SK-N-SH (cell line): Measurements from ENCODE around the gene GAB4. TPM values are rescaled to one million over a fixed set of nuclear protein-coding genes. Genes with fewer than 3 reads are reported as not detected.

ENCODE experiments used
- CTCF ChIA-PET: fragments of 300-600, 350-600 bp; formaldehyde crosslinking; extraction: SDS; loops from one replicate; lab custom pipeline; 2021; lab: Yijun Ruan, JAX
- POLR2A ChIA-PET: fragments of 350-600 bp; sonication (Branson Sonifier 250); formaldehyde crosslinking; extraction: SDS; loops from one replicate; lab custom pipeline; 2020; ENCODE audit warnings: antibody characterized with exemption, inconsistent platforms; lab: Yijun Ruan, JAX
- DNase-seq: peaks from one replicate; pipeline ENCODE4 v3.0.0; 2012
- H2AFZ ChIP-seq: fragments of 200-600 bp; sonication (generic); 2 replicates; pipeline ENCODE4 v1.8.1; 2016; ENCODE audit warnings: antibody characterized with exemption, mild to moderate bottlenecking, low read depth
- H3F3A ChIP-seq: fragments of 200-600 bp; sonication (generic); replicated peaks from 2 replicates; pipeline ENCODE3; 2016; ENCODE audit warnings: antibody characterized with exemption, mild to moderate bottlenecking; ENCODE audit not compliant: insufficient read depth
- H3K27ac ChIP-seq, 2 experiments: fragments of 200-500 bp in 1 of 2; fragments of 200-600 bp in 1 of 2; sonication (Bioruptor generic) in 1 of 2; sonication (generic), shearing (Covaris generic) in 1 of 2; 2 replicates each; pipeline versions ENCODE4 v1.5.1 to v1.6.1; 2014 to 2016; ENCODE audit warnings: low read depth in 2 of 2, inconsistent platforms in 1 of 2, low read length in 1 of 2, mild to moderate bottlenecking in 1 of 2, mixed read lengths in 1 of 2
- H3K27me3 ChIP-seq: fragments of 200-600 bp; sonication (generic), shearing (Covaris generic); 2 replicates; pipeline ENCODE4 v1.6.1; 2016; ENCODE audit warnings: mixed run types; ENCODE audit not compliant: insufficient read depth
- H3K36me3 ChIP-seq, 2 experiments: fragments of 200-500 bp in 1 of 2; fragments of 200-600 bp in 1 of 2; sonication (Bioruptor generic) in 1 of 2; sonication (generic) in 1 of 2; replicated peaks in 1 of 2; 2 replicates each; pipeline versions ENCODE3 to v1.5.1; 2014 to 2016; ENCODE audit warnings: low read length in 1 of 2, mild to moderate bottlenecking in 1 of 2; ENCODE audit not compliant: insufficient read depth in 2 of 2, control insufficient read depth in 1 of 2
- H3K4me1 ChIP-seq, 2 experiments: fragments of 200-500 bp in 1 of 2; fragments of 200-600 bp in 1 of 2; sonication (Bioruptor generic) in 1 of 2; sonication (generic), shearing (Covaris generic) in 1 of 2; 2 replicates each; pipeline versions ENCODE4 v1.5.1 to v1.6.1; 2014 to 2016; ENCODE audit warnings: low read depth in 1 of 2, low read length in 1 of 2, mixed run types in 1 of 2; ENCODE audit not compliant: insufficient read depth in 2 of 2, control insufficient read depth in 1 of 2
- H3K4me2 ChIP-seq: fragments of 200-600 bp; sonication (generic), shearing (Covaris generic); 2 replicates; pipeline ENCODE4 v1.6.1; 2017; ENCODE audit warnings: mixed run types
- H3K4me3 ChIP-seq, 2 experiments: fragments of 200-500 bp in 1 of 2; fragments of 200-600 bp in 1 of 2; sonication (Bioruptor generic) in 1 of 2; sonication (generic), shearing (Covaris generic) in 1 of 2; 2 replicates each; pipeline versions ENCODE4 v1.5.1 to v1.8.1; 2014 to 2016; ENCODE audit warnings: low read depth in 2 of 2, inconsistent platforms in 1 of 2, low read length in 1 of 2, mild to moderate bottlenecking in 1 of 2, mixed read lengths in 1 of 2, moderate library complexity in 1 of 2
- H3K79me2 ChIP-seq: fragments of 200-600 bp; sonication (generic); 2 replicates; pipeline ENCODE4 v1.8.1; 2017; ENCODE audit warnings: mild to moderate bottlenecking; ENCODE audit not compliant: insufficient read depth
- H3K9ac ChIP-seq: fragments of 200-600 bp; sonication (generic); 2 replicates; pipeline ENCODE4 v1.6.1; 2017; ENCODE audit warnings: mixed run types
- H3K9me2 ChIP-seq: fragments of 200-600 bp; sonication (generic); 2 replicates; pipeline ENCODE4 v1.6.1; 2017; ENCODE audit warnings: mixed run types
- H3K9me3 ChIP-seq: fragments of 200-600 bp; sonication (generic); 2 replicates; pipeline ENCODE4 v1.6.1; 2017; ENCODE audit warnings: mixed run types, mild to moderate bottlenecking, moderate library complexity
- H4K20me1 ChIP-seq: fragments of 200-600 bp; sonication (generic); 2 replicates; pipeline ENCODE4 v1.6.1; 2017; ENCODE audit warnings: mild to moderate bottlenecking, mixed run types; ENCODE audit not compliant: insufficient read depth
- EP300 ChIP-seq, 2 experiments: IDR thresholded peaks; 2 replicates each; pipeline versions ENCODE4 v1.4.0 to v1.6.1; 2012; ENCODE audit warnings: borderline replicate concordance in 1 of 2, low read depth in 1 of 2, low read length in 1 of 2
- FOXJ3 ChIP-seq: sonication (generic); formaldehyde crosslinking; IDR thresholded peaks from 2 replicates; pipeline ENCODE4 v1.5.1; 2020; ENCODE audit warnings: mild to moderate bottlenecking, missing genetic modification reagents
- GABPA ChIP-seq: IDR thresholded peaks from 2 replicates; pipeline ENCODE4 v1.4.0; 2012; ENCODE audit warnings: low read depth, mild to moderate bottlenecking
- GATA2 ChIP-seq: sonication (generic); formaldehyde crosslinking; IDR thresholded peaks from 2 replicates; pipeline ENCODE4 v1.5.0; 2020; ENCODE audit warnings: mild to moderate bottlenecking, missing genetic modification reagents
- MAX ChIP-seq: IDR thresholded peaks from 2 replicates; pipeline ENCODE4 v1.4.0; 2012; ENCODE audit warnings: low read depth
- MXI1 ChIP-seq: IDR thresholded peaks from 2 replicates; pipeline ENCODE4 v1.6.1; 2012; ENCODE audit warnings: mild to moderate bottlenecking, low read depth, low read length, improper control_type of control experiment
- NRF1 ChIP-seq: IDR thresholded peaks from 2 replicates; pipeline ENCODE4 v1.6.1; 2012; ENCODE audit warnings: low read depth, mild to moderate bottlenecking, low read length
- RAD21 ChIP-seq: IDR thresholded peaks from 2 replicates; pipeline ENCODE4 v1.6.1; 2012; ENCODE audit warnings: mild to moderate bottlenecking, low read length
- RFX5 ChIP-seq: IDR thresholded peaks from 2 replicates; pipeline ENCODE4 v1.6.1; 2012; ENCODE audit warnings: mild to moderate bottlenecking, improper control_type of control experiment, low read length
- SMC3 ChIP-seq: IDR thresholded peaks from 2 replicates; pipeline ENCODE4 v1.6.1; 2012; ENCODE audit warnings: low read depth, low read length, improper control_type of control experiment
- TCF12 ChIP-seq: IDR thresholded peaks from 2 replicates; pipeline ENCODE4 v1.4.0; 2012
- USF2 ChIP-seq: fragments of 150-350 bp; IDR thresholded peaks from 2 replicates; pipeline ENCODE4 v1.6.1; 2017; ENCODE audit warnings: antibody characterized with exemption, low read length, low read depth, borderline replicate concordance
- YY1 ChIP-seq: IDR thresholded peaks from 2 replicates; pipeline ENCODE4 v1.4.0; 2012; ENCODE audit warnings: low read depth, mild to moderate bottlenecking
- ZBTB33 ChIP-seq: IDR thresholded peaks from 2 replicates; pipeline ENCODE4 v1.4.0; 2012; ENCODE audit warnings: low read depth, borderline replicate concordance
- WGBS: methylation state at CpG from one replicate; pipeline ENCODE4 v1.1.6; 2017; ENCODE audit warnings: low lambda C conversion rate; 5-methylcytosine and 5-hydroxymethylcytosine counted together
- polyA plus RNA-seq, 3 experiments: library from polyadenylated mRNA; depleted of rRNA; stranded (reverse); fragments of >200 nt; gene quantifications; 2 replicates each; pipeline ENCODE4 v1.2.3, GENCODE V29; 2012
- TF ChIP-seq, protein P1 (sequence below): fragments of 200-600 bp; sonication (generic); IDR thresholded peaks from 2 replicates; pipeline ENCODE4 v1.6.1; 2017; ENCODE audit warnings: antibody characterized with exemption, mild to moderate bottlenecking, moderate library complexity

The GAB4 gene
- polyA plus RNA-seq, 1 of the 3 experiments (the other 2 are of a cell fraction) = not detected

DNA sequence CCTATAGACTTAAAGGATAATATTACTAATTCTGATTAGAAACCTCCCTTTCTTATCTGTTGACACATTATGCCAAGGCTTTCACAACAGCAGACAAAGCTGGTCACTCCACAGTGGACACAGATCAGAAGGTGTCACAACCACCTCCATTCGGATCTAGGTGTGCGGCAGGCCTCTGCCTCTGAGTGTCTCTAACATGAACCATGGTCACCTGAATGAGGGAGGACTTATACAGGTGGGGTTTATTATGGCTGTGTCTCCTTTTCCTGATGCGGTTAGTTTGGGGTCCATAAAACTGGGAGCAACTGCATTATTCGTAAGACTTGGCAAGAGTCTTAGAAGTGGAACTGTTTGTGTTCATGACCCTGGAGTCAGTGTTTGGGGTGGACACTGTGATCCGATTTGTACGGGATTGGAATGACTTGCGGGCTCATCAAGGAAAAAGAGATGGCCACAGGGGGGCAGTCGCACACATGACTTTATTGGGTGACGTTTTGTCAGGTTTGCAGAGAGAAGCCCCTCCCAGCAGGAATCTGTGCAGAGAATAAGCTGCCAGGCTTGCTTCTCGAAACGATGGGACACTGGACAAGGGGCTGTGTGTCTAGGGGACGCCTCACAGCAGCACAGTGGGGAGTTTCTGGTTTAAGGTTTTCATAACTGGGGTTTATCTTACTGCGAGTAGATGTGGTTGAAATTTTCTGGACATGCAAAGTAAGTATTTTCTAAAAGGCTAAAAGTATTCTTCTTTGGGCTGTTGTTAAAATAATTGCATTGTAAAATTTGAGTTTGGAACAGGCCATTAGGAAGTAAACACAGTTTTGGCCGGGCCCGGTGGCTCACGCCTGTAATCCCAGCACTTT is 90.6 kb downstream of the GAB4 start:
- peak; percentile 53 for DNase-seq
- CTCF ChIA-PET = interaction anchor here (2.2 to 3.4 kb wide), 2 partner anchors 141 to 585 kb away, joined by 7 to 27 read pairs; no protein-coding TSS in a partner anchor

GRCh38 chr22:16915701-16916100 is 92.3 kb downstream of the GAB4 start:
- ChIA-PET POLR2A (no interaction called here), CTCF (interaction anchor here (3.4 kb wide), 1 partner anchor 142 kb away, joined by 27 read pairs; no protein-coding TSS in a partner anchor)
- no peak for DNase-seq
- no peak overlapping the region for H3K4me3 ChIP-seq
- H3K79me2 ChIP-seq = no peaks in the 10 kb centered on the region
- no peak overlapping the region for H3K4me2 ChIP-seq
- H4K20me1 ChIP-seq = no peaks in the 10 kb centered on the region
- H3K27ac ChIP-seq = no peak overlapping the region
- no peaks in the 10 kb centered on the region for H3K36me3 ChIP-seq
- WGBS = 0% methylated on average over 2 of the region's 2 CpGs
- H3K9ac ChIP-seq = no peak overlapping the region
- H2AFZ ChIP-seq = no peak overlapping the region
- no peaks in the 10 kb centered on the region for H3F3A ChIP-seq
- no peaks in the 10 kb centered on the region for H3K4me1 ChIP-seq
- H3K27me3 ChIP-seq = peaks cover 24% of the 10 kb centered on the region; the same call in 1 of the 2 replicates
- no peaks in the 10 kb centered on the region for H3K9me2 ChIP-seq
- no peaks in the 10 kb centered on the region for H3K9me3 ChIP-seq
- TF ChIP-seq MAX = no peak
- TF ChIP-seq GATA2 = no peak
- TF ChIP-seq YY1 = no peak
- no peak for TF ChIP-seq USF2
- no peak for TF ChIP-seq FOXJ3 (CRISPR knock-in tag)
- TF ChIP-seq SMC3 = no peak
- no peak for TF ChIP-seq TCF12
- TF ChIP-seq RFX5 = no peak
- no peak for TF ChIP-seq EP300 (IDR thresholded peaks at IDR 0.05; ENCODE audit: borderline replicate concordance in 1 of 2, low read depth in 1 of 2, low read length in 1 of 2)
- no peak for TF ChIP-seq GABPA
- no peak for TF ChIP-seq MXI1
- no peak for TF ChIP-seq NRF1
- TF ChIP-seq ZBTB33 = no peak

More for the DNA sequence above, 90.6 kb downstream of the GAB4 start:
- H2AFZ ChIP-seq = no peak overlapping the region
- no peaks in the 10 kb centered on the region for H4K20me1 ChIP-seq
- H3K27ac ChIP-seq = no peak overlapping the region
- no peaks in the 10 kb centered on the region for H3F3A ChIP-seq
- H3K4me3 ChIP-seq = no peak overlapping the region; a peak in 1 of 4 replicates
- no peak overlapping the region for H3K9ac ChIP-seq
- H3K4me1 ChIP-seq = no peaks in the 10 kb centered on the region
- H3K36me3 ChIP-seq = no peaks in the 10 kb centered on the region
- H3K27me3 ChIP-seq = peaks cover 36% of the 10 kb centered on the region; the same call in 1 of the 2 replicates
- TF ChIP-seq USF2 = no peak
- peak; percentile 53 for TF ChIP-seq RAD21
- 0 out of 2 replicates have a peak, but pooled peaks have one; percentile 33 for TF ChIP-seq SMC3
- TF ChIP-seq, protein P1, sequence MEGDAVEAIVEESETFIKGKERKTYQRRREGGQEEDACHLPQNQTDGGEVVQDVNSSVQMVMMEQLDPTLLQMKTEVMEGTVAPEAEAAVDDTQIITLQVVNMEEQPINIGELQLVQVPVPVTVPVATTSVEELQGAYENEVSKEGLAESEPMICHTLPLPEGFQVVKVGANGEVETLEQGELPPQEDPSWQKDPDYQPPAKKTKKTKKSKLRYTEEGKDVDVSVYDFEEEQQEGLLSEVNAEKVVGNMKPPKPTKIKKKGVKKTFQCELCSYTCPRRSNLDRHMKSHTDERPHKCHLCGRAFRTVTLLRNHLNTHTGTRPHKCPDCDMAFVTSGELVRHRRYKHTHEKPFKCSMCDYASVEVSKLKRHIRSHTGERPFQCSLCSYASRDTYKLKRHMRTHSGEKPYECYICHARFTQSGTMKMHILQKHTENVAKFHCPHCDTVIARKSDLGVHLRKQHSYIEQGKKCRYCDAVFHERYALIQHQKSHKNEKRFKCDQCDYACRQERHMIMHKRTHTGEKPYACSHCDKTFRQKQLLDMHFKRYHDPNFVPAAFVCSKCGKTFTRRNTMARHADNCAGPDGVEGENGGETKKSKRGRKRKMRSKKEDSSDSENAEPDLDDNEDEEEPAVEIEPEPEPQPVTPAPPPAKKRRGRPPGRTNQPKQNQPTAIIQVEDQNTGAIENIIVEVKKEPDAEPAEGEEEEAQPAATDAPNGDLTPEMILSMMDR = peak; percentile 72
- under 1% methylated on average over 15 of the region's 16 CpGs for WGBS
- H3K9me3 ChIP-seq = no peaks in the 10 kb centered on the region
- POLR2A ChIA-PET = no interaction called here
- no peaks in the 10 kb centered on the region for H3K79me2 ChIP-seq
- H3K9me2 ChIP-seq = no peaks in the 10 kb centered on the region
- H3K4me2 ChIP-seq = no peak overlapping the region
